NCI-H2107 treated with DMSO at 0.1 percent for 48 hours (cell line): ENCODE data around the gene C14orf180.

Experiments
- DNase-seq: peaks from one replicate; lab custom pipeline; 2025; ENCODE audit not compliant: unreplicated experiment; lab: John Stamatoyannopoulos, UW

Gene C14orf180

DNA sequence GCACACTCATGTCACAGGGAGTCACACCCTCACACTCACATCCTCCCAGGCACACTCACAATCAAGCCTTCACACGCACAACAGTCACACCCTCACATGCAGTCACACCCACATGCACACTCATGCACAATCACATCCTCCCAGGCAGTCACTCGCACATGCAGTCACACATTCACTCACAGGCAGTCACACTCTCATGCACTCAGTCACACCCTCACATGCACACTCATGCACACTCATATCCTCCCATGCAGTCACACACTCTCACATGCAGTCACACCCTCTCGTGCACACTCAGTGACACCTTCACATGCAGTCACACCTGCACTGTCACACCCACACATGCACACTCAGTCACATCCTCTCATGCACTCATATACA is 12.7 kb downstream of the C14orf180 start:
- DNase-seq = no peak

DNA sequence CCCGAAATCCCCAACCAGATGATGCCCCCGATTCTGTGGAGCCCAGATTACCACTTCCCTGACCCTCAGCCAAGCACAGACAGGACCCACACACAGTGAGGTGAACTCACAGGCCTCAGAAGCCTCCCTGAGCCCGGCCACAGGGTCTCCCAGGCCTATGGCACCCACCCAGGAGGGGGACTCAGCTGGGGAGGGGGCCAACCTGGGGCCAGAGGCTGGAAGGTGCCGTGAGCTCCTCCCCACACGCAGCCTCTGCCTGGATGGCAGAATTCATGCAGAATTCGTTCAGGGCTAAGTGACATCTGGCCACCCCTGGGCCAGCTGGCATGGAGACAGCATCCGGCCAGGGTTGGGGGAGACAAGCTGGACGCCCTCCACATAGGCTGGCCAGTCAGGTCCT is 13.2 kb downstream of the C14orf180 start:
- DNase-seq = no peak

DNA sequence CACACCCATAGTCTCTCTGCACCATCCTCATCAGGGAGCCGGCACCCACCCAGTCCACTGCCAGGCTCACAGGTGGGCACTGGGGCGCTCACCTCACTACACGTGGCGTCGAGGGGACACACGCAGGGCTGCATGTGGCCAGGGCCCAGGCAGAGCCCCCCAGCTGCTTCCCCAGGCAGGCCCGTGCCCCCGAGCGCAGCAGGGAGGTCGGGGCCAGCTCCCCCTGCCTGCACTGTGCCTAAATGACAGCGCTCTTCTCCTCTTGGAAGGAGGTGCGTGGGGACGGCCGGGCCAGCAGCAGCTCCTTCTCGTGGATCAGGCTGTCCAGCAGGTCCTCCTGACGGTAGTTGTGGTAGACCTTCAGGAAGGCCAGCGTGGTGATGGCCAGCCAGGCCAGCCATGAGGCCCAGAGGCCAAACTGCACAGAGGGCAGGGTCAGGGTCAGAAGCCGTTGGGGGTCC is 13.7 kb downstream of the C14orf180 start:
- no peak for DNase-seq

DNA sequence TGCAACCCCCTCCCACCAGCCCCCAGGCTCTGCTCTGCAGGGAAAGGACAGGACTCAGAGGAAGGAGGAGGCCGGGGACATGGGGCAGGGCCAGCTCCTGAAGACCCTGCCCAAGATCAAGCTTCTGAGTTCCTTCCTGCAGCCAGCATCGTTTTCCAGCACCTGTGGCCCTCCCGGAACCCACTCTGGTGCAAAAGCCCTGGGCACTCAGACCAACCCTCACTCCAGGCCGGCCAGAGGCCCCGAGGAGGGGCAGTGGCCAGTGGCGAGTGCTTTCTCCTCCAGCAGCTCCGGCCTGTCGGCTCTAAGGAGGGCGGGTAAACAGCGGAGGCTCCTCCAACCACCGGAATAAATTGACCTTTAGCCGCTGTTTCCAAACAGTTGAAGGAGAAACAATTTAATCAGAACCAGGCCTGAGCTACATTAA is 14.2 kb downstream of the C14orf180 start:
- no peak for DNase-seq

DNA sequence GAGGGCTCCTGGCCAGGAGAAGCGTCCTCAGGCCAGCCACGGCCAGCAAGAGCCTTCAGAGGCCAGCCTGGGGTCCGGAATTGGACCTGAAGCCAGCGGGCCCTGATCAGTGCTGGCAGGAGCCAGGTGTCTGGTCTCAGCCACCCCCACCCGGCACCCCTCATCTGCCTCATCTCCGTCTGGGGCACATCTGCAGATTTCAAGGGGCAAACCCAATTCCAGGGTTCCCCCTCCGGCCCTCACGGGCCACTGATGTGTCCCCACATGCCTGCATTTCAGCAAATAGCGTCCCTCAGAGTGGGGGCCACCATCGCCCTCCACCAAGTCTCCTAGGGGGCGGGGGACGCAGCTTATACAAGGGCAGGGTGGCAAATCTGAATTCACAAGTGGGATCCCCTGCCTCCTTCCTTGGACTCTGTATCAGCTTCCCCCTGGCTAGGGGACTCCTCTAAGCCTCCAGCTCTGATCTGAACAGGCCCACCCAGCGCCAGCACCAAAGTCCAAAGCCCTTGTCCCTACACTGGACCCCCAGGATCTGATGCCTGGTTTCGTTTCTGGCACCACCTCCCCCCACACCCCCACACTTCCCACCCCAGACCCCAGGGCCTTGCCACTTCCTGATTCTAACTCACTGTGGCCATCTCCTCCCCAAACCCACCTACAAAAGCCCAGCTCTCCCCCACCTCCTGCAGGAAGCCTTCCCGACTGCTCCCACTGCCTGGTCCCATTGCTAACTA is 14.9 kb downstream of the C14orf180 start:
- DNase-seq = no peak

DNA sequence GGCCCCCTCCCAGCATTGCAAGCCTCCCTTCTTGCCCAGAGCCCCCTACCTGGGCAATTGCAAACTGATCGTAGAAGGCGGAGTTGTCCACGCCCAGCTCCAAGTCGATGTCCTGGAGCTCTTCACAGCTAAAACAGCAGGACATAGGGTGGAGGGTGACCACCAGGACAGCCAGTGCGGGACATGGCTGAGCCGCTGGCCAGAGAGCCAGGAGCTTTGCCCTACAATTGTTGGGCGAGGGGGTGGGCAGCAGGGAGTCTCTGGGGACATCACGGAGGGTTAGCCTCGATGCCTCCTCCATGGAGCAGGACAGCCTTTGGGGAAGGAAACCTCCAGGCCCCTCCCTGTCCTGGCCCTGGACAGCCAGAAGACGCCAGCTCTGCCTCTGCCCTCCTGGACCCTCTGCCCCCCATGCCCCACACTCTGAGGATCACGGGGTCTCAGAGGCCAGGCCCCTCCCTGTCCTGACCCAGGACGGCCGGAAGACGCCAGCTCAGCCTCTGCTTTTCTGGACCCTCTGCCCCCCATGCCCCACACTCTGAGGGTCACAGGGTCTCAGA is 15.6 kb downstream of the C14orf180 start:
- no peak for DNase-seq

DNA sequence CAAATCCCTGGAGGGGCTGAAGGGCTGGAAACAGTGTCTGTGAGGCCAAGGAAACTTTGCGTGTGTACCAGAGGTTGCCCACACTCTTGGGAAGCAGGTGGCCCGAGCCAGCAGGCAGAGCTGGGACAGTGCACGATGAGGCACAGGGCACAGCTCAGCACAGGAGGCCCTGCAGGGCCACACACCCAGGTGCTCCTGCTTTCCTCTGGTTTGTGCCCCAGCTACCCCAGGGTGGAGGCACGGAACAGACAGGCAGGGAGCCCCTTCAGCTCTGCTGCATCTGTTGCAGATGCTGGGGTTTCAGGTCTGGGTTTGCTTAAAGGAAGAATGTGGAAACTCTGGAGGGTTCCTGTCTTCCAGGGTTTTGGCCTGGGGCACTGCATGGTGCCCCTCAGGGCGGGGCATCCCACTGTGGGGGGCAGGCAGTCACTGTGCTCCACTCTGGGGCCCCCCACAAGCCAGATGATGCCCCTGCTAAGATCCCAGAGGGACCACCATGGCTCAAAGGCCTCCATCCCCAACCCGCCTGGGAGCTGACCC is 16.4 kb downstream of the C14orf180 start:
- no peak for DNase-seq

DNA sequence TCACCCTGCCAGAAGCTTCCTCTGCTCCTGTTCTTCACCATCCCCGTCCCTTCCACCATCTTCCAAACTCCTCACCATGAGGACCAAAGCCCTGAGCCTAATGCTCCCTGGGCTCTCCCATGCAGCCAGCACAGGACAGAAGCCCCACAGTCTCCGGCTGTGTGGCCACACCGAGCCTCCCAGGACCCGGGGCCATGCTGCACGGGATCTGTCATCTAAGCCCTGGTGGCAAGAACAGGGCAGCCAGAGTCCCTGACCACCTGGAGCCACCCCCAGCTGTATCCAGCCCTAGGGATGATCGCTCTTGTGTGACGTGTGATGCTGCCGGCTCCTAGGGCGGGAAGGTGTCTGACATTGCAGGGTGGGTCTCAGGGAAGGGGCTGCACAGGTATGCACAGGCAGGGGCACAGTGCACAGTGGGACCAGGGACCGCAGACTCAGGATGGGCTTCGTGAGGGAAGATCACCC is 16.9 kb downstream of the C14orf180 start:
- DNase-seq = no peak

DNA sequence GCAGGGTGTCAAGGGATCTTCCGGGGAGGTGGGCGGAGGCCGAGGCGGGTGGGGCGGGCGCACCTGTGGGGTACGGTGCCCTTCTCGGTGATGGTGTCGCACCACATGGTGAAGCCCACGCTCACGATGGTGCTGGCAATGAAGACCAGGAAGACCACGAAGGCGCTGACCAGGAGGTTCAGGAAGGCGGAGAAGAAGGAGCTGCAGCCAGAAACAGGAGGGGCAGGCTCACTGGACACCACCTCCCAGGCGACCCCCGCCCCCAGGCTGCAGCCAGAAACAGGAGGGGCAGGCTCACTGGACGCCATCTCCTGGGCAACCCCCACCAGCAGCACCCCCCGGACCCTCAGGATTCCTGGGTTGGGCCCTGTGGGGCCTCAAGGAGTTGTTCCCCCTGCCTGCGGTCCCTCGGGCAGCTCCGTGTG is 17.4 kb downstream of the C14orf180 start:
- DNase-seq = no peak

DNA sequence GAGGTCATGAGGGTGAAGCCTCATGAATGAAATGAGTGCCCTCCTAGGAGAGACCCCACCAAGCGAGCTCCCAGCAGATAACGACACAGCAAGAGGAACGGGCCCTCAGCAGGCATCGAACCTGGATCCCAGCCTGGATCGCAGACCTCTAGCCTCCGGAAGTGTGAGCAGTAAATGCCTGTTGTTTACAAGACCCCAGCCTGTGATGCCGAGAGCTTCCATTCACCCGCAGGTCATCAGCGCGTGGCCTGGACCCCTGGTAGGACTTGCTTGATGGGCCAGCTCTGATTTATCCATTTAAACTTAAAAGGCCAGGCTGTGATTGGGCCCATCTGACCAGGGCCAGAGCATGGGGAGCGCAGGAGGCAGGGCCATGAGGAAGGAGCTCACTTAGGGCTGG is 18.0 kb downstream of the C14orf180 start:
- no peak for DNase-seq

DNA sequence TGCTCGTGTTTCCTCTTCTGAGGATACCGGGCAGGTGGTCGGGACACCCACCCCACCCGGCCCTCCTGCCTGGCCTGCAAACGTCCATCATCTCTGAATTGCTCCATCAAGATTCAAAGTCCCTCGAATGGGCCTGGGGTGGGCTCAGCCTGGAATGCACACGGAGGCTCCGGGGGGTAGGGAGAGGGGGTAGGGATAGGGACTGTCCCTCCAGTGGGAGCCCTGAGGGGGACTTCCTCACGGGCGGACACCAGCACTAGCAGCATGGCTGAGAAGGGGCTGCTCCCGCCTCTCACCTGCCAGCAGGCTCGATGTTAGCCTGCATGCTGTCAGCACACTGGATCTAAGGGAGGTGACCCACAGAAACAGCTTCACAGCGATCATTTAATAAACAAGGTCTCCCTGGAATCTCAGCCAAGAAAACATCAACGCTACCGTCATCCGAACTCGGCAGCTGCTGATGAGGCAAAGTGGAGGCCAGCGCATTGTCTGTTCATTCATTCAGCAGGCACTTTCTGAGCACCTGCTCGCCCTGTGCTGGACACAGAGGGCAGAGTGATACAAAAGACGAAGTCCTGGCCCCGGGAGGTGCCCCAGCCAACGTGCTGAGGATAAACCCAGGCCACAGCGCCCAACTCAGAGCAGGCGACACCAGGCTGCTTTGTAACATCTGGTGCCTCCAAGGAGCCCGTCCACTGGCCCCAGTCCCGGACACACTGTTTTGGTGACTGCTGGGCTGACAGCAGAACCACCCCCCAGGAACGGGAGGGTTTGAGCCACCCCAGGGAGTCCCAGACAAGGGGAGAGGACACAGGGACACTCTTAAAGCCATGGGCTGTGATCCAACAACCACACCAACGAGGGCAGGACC is 18.7 kb downstream of the C14orf180 start:
- DNase-seq = peak; percentile 10

DNA sequence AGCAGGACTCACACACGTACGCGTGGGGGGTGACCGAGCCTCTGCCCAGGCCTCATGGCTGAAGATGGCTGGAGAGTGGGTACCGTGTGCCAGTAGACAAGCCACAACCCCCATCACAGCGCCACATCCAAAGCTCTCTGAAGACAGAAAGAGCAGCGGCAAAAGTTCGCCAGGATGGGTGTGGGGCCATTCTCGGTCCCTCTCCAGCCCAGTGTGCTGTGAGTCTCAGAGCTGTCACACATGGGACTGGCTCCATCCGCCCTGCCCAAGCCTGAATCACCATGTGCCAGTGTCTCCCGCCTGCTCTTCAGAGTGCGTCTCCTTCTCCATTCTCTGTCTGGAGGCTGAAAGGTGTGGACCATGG is 19.3 kb downstream of the C14orf180 start:
- DNase-seq = no peak

DNA sequence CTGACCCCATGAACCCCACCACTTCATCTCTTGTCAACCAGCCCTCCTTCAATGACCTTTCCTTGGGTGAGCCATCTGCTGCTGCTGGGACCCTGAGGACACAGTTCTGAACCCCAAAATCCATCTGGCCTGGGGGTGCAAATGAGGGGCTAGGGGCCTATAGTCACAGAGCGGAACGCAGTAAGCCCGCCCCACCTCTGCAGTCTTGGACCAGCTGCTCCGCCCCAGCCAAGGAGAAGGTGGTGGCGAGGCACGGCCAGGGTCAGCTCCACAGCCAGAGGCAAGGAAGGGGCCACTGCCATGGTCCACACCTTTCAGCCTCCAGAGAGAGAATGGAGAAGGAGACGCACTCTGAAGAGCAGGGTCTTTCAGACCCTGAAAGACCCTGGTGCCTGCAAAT is 19.9 kb downstream of the C14orf180 start:
- no peak for DNase-seq

DNA sequence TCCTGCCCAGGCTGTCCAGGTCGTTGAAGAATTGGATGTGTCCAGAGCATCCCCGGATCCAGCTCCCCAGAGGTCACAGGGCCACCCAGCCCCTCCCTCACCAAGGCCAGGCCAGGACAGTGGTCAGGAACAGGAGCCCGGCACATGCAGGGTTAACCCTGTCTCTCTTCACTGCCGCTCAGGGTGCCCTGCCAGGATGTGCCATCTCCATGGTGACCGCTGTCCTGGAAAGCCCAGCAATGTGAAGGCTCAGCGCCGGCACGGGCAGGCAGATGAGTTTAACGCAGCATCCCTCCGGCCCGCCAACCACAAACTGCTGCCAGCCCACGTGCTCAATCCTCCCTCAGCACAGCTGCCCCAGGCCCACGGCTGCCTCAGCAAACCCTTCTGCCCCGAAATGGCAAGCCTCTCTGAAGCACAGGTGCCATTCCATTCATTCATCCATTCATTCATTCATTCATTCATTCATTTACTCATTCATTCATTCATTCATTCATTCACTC is 20.6 kb downstream of the C14orf180 start:
- DNase-seq = no peak

DNA sequence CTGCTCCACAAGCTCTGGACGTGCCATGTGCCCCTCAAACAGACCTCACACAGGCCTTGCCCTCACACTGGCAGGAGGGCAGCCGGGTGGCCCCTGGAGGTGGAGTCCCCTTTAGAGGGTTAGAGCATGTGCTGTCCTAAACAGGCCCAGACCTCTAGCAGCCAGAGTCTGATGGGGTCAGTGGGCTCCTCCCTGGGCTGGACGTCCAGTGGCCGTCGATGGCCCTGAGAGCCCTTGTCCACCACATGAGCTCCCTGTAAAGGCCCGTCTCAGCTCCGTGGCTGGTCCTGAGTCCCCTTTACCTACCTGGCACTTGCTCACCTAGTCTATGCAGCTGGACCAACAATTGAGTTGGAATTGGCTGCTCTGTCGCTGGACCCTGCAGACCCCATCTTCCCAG is 21.2 kb downstream of the C14orf180 start:
- no peak for DNase-seq

DNA sequence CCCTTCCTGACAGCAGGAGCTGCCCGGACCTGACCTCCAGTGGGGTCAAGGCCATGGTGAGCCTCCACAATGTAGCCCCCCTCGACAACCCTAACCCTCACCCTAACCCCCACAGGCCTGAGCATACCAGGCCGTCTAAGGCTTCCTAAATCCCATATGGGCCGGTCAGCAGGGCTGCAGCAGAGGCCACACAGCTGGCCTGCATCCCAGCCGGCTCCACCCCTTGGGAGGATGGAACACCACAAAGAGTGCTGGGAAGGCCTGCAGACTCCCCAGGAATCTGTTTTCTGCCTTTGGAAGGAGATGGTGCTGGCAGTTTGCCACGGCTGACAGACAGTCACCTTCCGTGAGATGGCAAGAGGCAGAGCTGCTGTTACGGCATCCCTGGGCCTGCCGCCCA is 22.2 kb downstream of the C14orf180 start:
- DNase-seq = no peak

DNA sequence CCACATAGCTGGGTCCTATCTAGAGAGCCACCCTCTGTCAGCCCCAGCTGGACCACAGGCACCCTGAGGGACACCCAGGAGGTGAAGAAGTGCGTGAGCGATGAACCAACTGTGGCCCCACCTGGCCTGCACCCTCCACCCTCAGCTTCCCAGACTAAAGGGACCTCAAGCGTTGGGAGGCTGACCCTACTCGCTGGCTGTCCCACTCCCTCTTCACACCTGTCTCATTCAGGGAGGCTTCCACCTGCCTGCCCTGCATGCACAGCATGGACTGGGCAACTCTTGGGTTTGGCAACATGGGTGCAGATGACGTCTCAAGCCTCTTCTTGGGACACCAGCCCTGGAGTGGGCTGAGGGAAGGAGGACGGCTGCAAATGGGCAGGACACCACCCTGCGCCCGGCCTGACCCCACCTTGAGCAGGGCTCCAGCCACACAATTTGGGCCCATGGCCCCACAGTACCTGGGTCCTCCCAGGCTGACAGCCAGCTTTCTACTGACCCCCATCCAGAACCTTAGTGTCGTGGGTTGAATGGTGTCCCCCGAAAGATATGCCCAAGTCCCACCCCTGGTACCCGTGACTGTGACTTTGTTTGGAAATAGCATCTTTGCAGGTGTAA is 22.9 kb downstream of the C14orf180 start:
- no peak for DNase-seq

DNA sequence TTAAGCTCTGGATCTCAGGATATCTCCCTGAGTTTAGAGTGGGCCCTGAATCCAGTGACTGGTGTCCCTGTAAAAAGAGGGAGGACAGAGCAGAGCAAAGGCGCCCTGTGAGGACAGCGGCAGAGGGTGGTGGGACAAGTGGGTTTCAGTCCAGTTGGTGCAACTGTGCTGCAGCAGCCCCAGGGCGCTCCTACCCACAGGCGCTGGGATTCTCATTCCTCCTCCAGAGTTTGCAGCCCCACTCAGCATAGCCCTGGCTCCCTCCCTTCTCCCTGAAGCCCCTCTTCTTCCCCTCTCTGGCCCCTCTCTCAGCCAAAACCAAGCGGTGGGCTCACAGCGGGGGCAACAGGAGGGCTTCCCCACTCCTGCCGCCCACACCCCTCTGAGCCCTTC is 23.4 kb downstream of the C14orf180 start:
- DNase-seq = no peak

DNA sequence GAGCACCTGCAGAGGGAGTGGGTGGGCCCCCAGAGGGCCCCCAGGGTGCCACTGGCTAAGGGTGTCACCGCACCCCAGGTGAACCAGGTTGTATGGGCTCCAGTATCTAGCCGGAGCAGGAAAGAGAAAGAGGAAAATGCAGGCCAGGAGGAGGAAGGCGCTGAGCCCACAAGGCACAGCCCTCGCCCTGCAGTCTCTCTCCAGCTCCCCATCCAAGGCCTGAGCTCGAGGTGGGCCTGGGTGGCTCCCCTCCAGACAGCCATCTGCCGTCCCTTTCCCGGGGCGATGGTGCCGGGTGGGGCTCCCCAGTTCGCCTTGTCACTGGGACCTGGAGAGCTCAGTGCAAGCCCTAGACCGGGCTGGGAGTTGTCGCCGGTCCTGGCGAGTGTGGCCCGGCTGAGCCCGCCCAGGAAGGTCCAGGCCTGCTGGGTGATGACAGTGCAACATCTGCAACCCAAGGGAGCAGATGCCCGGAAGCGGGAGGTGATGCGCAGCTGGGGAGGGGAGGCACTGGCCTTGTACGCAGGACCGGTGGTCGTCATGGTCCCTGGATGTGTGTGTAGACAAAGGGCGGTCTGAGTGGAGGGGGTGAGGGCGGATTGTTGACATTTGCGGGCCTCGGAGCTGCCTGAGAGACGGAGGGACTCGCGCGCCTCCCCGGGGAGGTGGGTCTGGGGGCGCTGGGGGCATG is 24.3 kb downstream of the C14orf180 start:
- DNase-seq = peak; percentile 40
